GM21423 (cell line): ENCODE data around the gene ARTN.

Experiments used
- ATAC-seq: cut with Tn5 transposase; IDR thresholded peaks from one replicate; pipeline ENCODE4 v1.9.1; 2021; ENCODE audit warnings: mild to moderate bottlenecking, moderate library complexity; ENCODE audit not compliant: unreplicated experiment

Gene ARTN

GRCh38 chr1:43970502-43970901, 36.9 kb downstream of the ARTN start:
- ATAC-seq = no peak

GRCh38 chr1:43970911-43971310, 37.3 kb downstream of the ARTN start:
- ATAC-seq = no peak

- no peak for ATAC-seq
Measured at GRCh38 chr1:43971336-43971980, 37.9 kb downstream of the ARTN start.

DNA sequence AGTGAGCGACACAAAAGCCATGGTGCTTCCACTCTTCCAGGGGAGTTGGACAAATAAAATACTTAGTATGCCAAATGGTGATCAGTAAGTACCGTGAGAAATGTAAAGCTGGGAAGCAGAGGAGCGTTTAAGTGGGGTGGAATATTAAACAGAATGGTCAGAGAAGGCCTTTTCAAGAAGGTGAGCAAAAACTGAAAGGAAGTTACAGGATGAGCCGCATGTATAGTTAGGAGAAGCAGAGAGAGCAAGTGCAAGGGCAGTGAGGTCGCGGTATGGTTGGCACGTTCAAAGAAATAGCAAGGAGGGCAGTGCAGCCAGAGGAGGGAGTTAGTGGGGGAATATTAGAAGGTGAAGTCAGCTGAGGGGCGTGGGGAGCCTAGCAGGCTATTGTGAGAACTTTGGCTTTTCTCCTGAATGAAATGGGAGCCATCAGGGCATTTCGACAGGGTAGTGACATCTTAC, 40.4 kb downstream of the ARTN start:
- no peak for ATAC-seq

DNA sequence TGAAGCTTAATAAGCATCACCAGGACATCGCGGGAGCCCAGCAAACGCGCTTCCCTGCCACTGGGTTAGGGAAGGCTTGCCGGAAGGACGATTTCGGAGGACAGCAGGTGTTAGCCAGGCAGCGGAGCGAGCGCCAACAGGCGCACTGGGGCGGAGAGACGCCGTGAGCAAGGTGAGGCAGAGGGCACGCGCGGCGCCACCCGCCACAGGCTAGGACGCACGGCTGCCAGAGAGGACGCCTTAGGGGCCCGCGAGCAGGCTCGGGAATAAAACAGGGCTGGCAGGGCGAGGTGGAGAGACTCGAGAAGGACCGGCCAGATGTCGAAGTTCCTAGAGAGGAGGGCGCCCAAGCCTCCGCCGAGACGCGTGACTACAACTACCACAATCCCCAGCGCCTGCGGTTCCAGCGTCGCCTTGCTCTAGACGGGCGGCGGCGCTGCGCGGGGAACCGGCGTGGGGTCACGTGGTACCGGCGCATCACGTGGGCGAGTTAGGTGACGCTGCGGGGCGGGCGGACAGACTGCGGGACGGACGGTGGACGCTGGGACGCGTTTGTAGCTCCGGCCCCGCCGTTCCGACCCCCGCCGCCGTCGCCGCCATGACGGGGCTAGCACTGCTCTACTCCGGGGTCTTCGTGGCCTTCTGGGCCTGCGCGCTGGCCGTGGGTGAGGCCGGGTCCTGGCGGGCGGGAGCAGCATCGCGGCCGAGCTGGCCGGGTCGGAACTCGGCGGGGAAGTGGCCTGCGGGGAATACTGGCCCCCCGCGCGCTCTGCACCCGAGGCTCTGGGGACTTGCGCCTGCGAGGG, 41.0 kb downstream of the ARTN start, which contains the start of gene ATP6V0B:
Gene ATP6V0B, plus strand, starts transcription at position 518 of the 806 bp plus-strand sequence. Its CDS starts 81 bp downstream, at position 599.
- peak; percentile 63 for ATAC-seq

DNA sequence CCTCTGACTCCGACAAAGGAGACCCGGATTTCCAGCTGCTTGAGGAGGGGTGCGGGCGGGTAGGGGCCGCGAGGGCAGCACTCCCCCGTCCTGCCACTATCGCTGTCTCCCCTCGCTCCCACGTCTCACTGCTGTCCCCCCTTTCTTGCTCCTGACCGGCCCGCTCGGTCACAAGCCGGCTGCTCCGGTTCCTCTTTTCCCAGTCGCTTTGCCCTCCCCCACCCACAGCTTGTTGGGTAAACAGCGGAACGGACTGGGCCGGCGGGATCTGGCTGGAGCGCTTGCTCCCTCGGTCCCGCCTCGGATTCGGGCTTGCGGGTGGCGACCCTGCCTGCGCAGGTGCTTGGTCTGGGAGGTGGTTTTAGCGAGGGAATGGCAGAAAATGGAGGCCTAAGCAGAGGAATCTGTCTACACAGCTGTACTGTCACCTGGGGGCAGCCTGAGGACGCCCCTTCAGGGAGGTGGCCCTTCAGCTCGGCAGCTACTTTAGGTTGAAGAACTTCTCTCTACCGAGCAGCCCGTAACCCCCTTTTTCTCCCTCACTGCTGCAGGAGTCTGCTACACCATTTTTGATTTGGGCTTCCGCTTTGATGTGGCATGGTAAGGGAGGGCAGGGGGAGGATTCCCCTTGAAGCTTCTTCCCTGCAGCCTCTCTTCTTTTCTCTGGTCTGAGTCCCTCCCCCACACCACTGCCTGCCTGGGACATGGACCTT, 41.8 kb downstream of the ARTN start:
- ATAC-seq = peak; percentile 0

DNA sequence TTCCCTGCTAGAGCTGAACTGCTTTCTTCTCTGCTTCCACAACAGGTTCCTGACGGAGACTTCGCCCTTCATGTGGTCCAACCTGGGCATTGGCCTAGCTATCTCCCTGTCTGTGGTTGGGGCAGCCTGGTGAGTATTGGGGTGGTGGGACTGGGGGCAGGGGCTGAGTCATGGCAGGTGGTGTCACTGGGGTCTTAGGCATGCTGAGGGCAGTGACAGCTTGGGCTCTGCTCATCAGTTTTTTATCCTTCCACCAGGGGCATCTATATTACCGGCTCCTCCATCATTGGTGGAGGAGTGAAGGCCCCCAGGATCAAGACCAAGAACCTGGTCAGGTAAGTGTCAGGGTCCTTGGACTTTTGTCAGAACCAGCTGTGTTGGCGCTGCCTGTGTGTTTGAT, 42.4 kb downstream of the ARTN start:
- ATAC-seq = no peak

- no peak for ATAC-seq
Measured at GRCh38 chr1:43976890-43977289, 43.3 kb downstream of the ARTN start.

- no peak for ATAC-seq
Measured at GRCh38 chr1:43977376-43978263, 44.0 kb downstream of the ARTN start.

- no peak for ATAC-seq
Measured at GRCh38 chr1:43978264-43978550, 44.6 kb downstream of the ARTN start.

DNA sequence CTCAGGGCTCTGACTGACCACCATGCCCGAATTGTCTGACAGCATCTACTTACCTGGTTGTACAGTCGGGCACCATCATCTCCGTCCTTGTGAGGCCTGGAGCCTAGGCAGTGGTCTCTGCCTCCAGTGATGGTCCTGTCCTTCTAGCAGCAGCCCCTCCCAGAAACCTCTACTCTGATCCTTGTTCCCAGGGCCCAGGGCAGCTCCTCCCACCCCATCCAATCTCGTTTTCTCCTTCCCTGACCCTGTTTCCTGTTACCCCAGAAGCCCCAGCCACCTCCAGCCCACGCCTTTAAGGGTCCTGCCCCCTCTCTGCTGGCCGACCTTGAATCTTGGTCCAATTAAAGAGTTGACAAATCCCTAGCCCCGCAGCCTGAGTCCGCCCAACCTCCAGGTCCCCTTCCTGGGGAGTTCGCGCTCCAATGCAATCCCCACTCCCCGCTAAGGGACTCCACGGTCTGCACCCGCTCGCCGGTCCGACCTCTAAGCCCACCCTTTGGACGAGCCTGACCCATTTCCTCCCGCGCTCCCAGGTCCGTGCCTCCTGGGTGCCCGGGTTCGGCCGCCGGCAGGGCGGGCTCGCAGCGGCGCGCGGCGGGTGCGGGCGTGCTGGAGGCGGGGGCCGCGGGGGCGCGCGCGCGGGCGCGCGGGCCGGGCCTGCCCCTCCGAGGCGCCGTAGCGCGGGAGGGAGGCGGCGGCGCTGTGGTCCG, 45.1 kb downstream of the ARTN start, which contains the start of gene B4GALT2:
Gene B4GALT2, plus strand, starts transcription at position 660 of the 710 bp plus-strand sequence. CDS start 1,951 bp downstream, outside the sequence.
- ATAC-seq = no peak

GRCh38 chr1:43979261-43979527, 45.6 kb downstream of the ARTN start:
- ATAC-seq = no peak

- no peak for ATAC-seq
Measured at GRCh38 chr1:43979528-43980254, 46.1 kb downstream of the ARTN start.

GRCh38 chr1:43980255-43981134, 46.9 kb downstream of the ARTN start:
- ATAC-seq = no peak

GRCh38 chr1:43981135-43981491, 47.5 kb downstream of the ARTN start:
- no peak for ATAC-seq

DNA sequence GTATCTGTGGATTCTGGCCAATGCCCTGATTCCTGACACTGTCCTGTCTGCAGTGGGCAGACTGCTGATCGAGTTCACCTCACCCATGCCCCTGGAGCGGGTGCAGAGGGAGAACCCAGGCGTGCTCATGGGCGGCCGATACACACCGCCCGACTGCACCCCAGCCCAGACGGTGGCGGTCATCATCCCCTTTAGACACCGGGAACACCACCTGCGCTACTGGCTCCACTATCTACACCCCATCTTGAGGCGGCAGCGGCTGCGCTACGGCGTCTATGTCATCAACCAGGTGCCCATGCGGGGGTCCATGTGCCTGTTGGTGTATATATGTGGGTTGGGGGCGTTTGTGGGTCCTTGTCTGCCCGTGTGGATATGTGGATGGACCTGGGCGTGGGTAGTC, 48.0 kb downstream of the ARTN start:
- ATAC-seq = no peak

- ATAC-seq = no peak
Measured at GRCh38 chr1:43982241-43982640, 48.6 kb downstream of the ARTN start.

GRCh38 chr1:43982808-43983207, 49.2 kb downstream of the ARTN start:
- ATAC-seq = no peak
